Keratinocyte (primary cell): ENCODE results near the gene FIGNL1. TPM values are rescaled to one million over a fixed set of nuclear protein-coding genes. Genes with fewer than 3 reads are reported as not detected.

Experiments used
- DNase-seq: peaks from one replicate; pipeline ENCODE4 v3.0.0-alpha.2; 2011; ENCODE audit warnings: low read depth, missing footprints, low spot score
- FAIRE-seq: peaks from 2 replicates; lab custom pipeline; 2011; peaks lifted over from hg19 to GRCh38; lab: Jason Lieb, UNC
- H2AFZ ChIP-seq: 2 replicates; pipeline ENCODE4 v1.6.0; 2012; ENCODE audit warnings: low read length, control low read depth, inconsistent platforms; ENCODE audit not compliant: control insufficient read depth
- H3K27ac ChIP-seq: 2 replicates; pipeline ENCODE4 v1.5.1; 2011; ENCODE audit warnings: low read length; ENCODE audit not compliant: control insufficient read depth, insufficient read depth
- H3K27me3 ChIP-seq: 3 replicates; pipeline ENCODE4 v1.6.0; 2011; ENCODE audit warnings: low read length; ENCODE audit not compliant: control insufficient read depth, insufficient read depth; ENCODE audit errors: extremely low read depth
- H3K36me3 ChIP-seq, 2 experiments: 2 replicates in 1 of 2; 3 replicates in 1 of 2; pipeline ENCODE4 v1.5.1; 2011; ENCODE audit warnings: low read length in 2 of 2, mild to moderate bottlenecking in 1 of 2; ENCODE audit not compliant: control insufficient read depth in 2 of 2, insufficient read depth in 2 of 2; ENCODE audit errors: extremely low read depth in 1 of 2
- H3K4me1 ChIP-seq: 3 replicates; pipeline ENCODE4 v1.5.1; 2011; ENCODE audit warnings: low read length; ENCODE audit not compliant: control insufficient read depth, insufficient read depth; ENCODE audit errors: extremely low read depth
- H3K4me2 ChIP-seq: 3 replicates; pipeline ENCODE4 v1.6.0; 2011; ENCODE audit warnings: low read depth, low read length; ENCODE audit not compliant: control insufficient read depth, insufficient read depth; ENCODE audit errors: extremely low read depth
- H3K4me3 ChIP-seq, 3 experiments: fragments of 200-600 bp in 1 of 3; sonication (generic) in 1 of 3; 2 replicates in 2 of 3; 3 replicates in 1 of 3; pipeline ENCODE4 v1.5.1; 2011 to 2016; ENCODE audit warnings: low read length in 3 of 3, mild to moderate bottlenecking in 3 of 3, control low read depth in 2 of 3, inconsistent platforms in 1 of 3, low read depth in 1 of 3, mixed read lengths in 1 of 3, mixed run types in 1 of 3, moderate library complexity in 1 of 3; ENCODE audit not compliant: control insufficient read depth in 2 of 3, insufficient read depth in 2 of 3; ENCODE audit errors: extremely low read depth in 1 of 3
- H3K79me2 ChIP-seq: 2 replicates; pipeline ENCODE4 v1.6.0; 2012; ENCODE audit warnings: low read length; ENCODE audit not compliant: control insufficient read depth, insufficient read depth
- H3K9ac ChIP-seq: 3 replicates; pipeline ENCODE4 v1.6.0; 2011; ENCODE audit warnings: low read length; ENCODE audit not compliant: control insufficient read depth, insufficient read depth; ENCODE audit errors: extremely low read depth
- H3K9me1 ChIP-seq: 3 replicates; pipeline ENCODE4 v1.6.0; 2011; ENCODE audit warnings: low read length; ENCODE audit not compliant: control insufficient read depth, insufficient read depth; ENCODE audit errors: extremely low read depth
- H3K9me3 ChIP-seq: 2 replicates; pipeline ENCODE4 v1.5.1; 2012; ENCODE audit warnings: low read depth, low read length; ENCODE audit not compliant: control insufficient read depth
- H4K20me1 ChIP-seq: 3 replicates; pipeline ENCODE4 v1.6.0; 2011; ENCODE audit warnings: low read length; ENCODE audit not compliant: control insufficient read depth, insufficient read depth; ENCODE audit errors: extremely low read depth
- EZH2 ChIP-seq: IDR thresholded peaks from one replicate; pipeline ENCODE4 v1.6.1; 2012; ENCODE audit warnings: inconsistent platforms, mild to moderate bottlenecking, low read length, moderate library complexity
- dilution Hi-C: fragments of 300-500 bp; cut with MboI; formaldehyde crosslinking; loops from one replicate; pipeline ENCODE4 v1.7.0; 2020; ENCODE audit warnings: low sequenced_read_pairs; ENCODE audit not compliant: extremely low pct_ligation_motif_present
- polyA minus RNA-seq, 3 experiments: library from RNA; depleted of rRNA, polyadenylated mRNA; stranded (reverse); fragments of >200 nt; gene quantifications; 1 replicate in 1 of 3; 2 replicates in 1 of 3; 3 replicates in 1 of 3; pipeline ENCODE4 v1.2.3, GENCODE V29; 2011
- polyA plus RNA-seq, 5 experiments: library from polyadenylated mRNA; depleted of rRNA in 3 of 5; stranded (reverse) in 3 of 5; stranded (forward) in 1 of 5; unstranded in 1 of 5; fragments of >200 nt; gene quantifications; 1 replicate in 1 of 5; 2 replicates in 3 of 5; 3 replicates in 1 of 5; pipeline versions ENCODE4 v1.2.1 to v1.2.3, GENCODE V29; 2011 to 2012; ENCODE audit warnings: missing spikeins in 2 of 5, low read depth in 1 of 5, low replicate concordance in 1 of 5
- TF ChIP-seq, protein P1 (sequence below), 3 experiments: IDR thresholded peaks in 1 of 3; conservative IDR thresholded peaks in 1 of 3; optimal IDR thresholded peaks in 1 of 3; 2 replicates in 2 of 3; 3 replicates in 1 of 3; pipeline versions ENCODE3 to v1.5.1; 2011; ENCODE audit warnings: low read length in 3 of 3, mild to moderate bottlenecking in 3 of 3, moderate library complexity in 2 of 3, control low read depth in 1 of 3, inconsistent platforms in 1 of 3; ENCODE audit not compliant: insufficient read depth in 2 of 3; ENCODE audit errors: extremely low read depth in 1 of 3

The FIGNL1 gene, protein sequence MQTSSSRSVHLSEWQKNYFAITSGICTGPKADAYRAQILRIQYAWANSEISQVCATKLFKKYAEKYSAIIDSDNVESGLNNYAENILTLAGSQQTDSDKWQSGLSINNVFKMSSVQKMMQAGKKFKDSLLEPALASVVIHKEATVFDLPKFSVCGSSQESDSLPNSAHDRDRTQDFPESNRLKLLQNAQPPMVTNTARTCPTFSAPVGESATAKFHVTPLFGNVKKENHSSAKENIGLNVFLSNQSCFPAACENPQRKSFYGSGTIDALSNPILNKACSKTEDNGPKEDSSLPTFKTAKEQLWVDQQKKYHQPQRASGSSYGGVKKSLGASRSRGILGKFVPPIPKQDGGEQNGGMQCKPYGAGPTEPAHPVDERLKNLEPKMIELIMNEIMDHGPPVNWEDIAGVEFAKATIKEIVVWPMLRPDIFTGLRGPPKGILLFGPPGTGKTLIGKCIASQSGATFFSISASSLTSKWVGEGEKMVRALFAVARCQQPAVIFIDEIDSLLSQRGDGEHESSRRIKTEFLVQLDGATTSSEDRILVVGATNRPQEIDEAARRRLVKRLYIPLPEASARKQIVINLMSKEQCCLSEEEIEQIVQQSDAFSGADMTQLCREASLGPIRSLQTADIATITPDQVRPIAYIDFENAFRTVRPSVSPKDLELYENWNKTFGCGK
- polyA plus RNA-seq (6.9 to 12.7 TPM (median 9.5 TPM) in 3 replicates), polyA minus RNA-seq (18.8 to 31.3 TPM (median 20.5 TPM) in 3 replicates)
- polyA plus RNA-seq (2011; ENCODE audit: low read depth): 5.0 TPM
- polyA plus RNA-seq (2011; cell fraction: cytosol; rRNA removed): 2.8 and 4.8 TPM in 2 replicates
- 6.3 and 8.7 TPM in 2 replicates for polyA plus RNA-seq (2011; cell fraction: nucleus; rRNA removed)
- 4.0 and 8.5 TPM in 2 replicates for polyA plus RNA-seq (2012; ENCODE audit: low replicate concordance)
- polyA minus RNA-seq (2011; cell fraction: cytosol; rRNA and poly(A)+ RNA removed): 5.4 TPM
- polyA minus RNA-seq (2011; cell fraction: nucleus; rRNA and poly(A)+ RNA removed): 6.2 and 12.1 TPM in 2 replicates

- DNase-seq (no peak), FAIRE-seq (no peak)
- H3K9me3 ChIP-seq: no peaks in the 10 kb centered on the region
- H3K36me3 ChIP-seq: peaks cover 0 to 12% of the 10 kb centered on the region in 2 experiments
- H3K27ac ChIP-seq: peak within 1 kb of the TSS; percentile 71
- TF ChIP-seq, protein P1, sequence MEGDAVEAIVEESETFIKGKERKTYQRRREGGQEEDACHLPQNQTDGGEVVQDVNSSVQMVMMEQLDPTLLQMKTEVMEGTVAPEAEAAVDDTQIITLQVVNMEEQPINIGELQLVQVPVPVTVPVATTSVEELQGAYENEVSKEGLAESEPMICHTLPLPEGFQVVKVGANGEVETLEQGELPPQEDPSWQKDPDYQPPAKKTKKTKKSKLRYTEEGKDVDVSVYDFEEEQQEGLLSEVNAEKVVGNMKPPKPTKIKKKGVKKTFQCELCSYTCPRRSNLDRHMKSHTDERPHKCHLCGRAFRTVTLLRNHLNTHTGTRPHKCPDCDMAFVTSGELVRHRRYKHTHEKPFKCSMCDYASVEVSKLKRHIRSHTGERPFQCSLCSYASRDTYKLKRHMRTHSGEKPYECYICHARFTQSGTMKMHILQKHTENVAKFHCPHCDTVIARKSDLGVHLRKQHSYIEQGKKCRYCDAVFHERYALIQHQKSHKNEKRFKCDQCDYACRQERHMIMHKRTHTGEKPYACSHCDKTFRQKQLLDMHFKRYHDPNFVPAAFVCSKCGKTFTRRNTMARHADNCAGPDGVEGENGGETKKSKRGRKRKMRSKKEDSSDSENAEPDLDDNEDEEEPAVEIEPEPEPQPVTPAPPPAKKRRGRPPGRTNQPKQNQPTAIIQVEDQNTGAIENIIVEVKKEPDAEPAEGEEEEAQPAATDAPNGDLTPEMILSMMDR (optimal IDR thresholded peaks at IDR 0.05 in 1 of 3, IDR thresholded peaks at IDR 0.05 in 1 of 3, conservative IDR thresholded peaks at IDR 0.05 in 1 of 3; ENCODE audit: extremely low read depth in 1 of 3, insufficient read depth in 2 of 3, low read length in 3 of 3): no peak
- no peak for TF ChIP-seq EZH2
- H3K79me2 ChIP-seq: peaks cover 5% of the 10 kb centered on the region
- dilution Hi-C loops: no loop called here
- H4K20me1 ChIP-seq: no peaks in the 10 kb centered on the region
- no peaks in the 10 kb centered on the region for H3K27me3 ChIP-seq
- H3K4me2 ChIP-seq: peak within 1 kb of the TSS; percentile 78
- H3K4me3 ChIP-seq: peak within 1 kb of the TSS; percentile 75 to 77 (median 76)
- peaks cover 27% of the 10 kb centered on the region for H3K4me1 ChIP-seq
- no peaks in the 10 kb centered on the region for H3K9me1 ChIP-seq
- H2AFZ ChIP-seq: peak within 1 kb of the TSS; percentile 92
- peak within 1 kb of the TSS; percentile 80 for H3K9ac ChIP-seq
These were observed at the start of gene FIGNL1 for GRCh38 chr7:50449881-50450589. FIGNL1 (minus strand) TSS chr7:50450350; CDS start chr7:50447287, 3,063 bp downstream.

- H2AFZ ChIP-seq: no peak overlapping the region
- TF ChIP-seq, protein P1 (optimal IDR thresholded peaks at IDR 0.05 in 1 of 3, IDR thresholded peaks at IDR 0.05 in 1 of 3, conservative IDR thresholded peaks at IDR 0.05 in 1 of 3; ENCODE audit: extremely low read depth in 1 of 3, insufficient read depth in 2 of 3, low read length in 3 of 3): no peak
- TF ChIP-seq EZH2: no peak
These were observed 48.9 kb upstream of the FIGNL1 start for GRCh38 chr7:50499092-50499491.

More at GRCh38 chr7:50499092-50499491, 48.9 kb upstream of the FIGNL1 start:
- Histone ChIP-seq H3K27ac (no peak overlapping the region), H3K4me3 (no peak overlapping the region), H3K27me3 (no peaks in the 10 kb centered on the region), H3K9me3 (no peaks in the 10 kb centered on the region), H3K36me3 (no peaks in the 10 kb centered on the region), H4K20me1 (no peaks in the 10 kb centered on the region), H3K79me2 (no peaks in the 10 kb centered on the region), H3K9ac (no peak overlapping the region), H3K4me1 (peaks cover 20% of the 10 kb centered on the region), H3K9me1 (no peaks in the 10 kb centered on the region), H3K4me2 (no peak overlapping the region)
- dilution Hi-C loops: no loop called here
- no peak for FAIRE-seq
- no peak for DNase-seq
